ENCODE data around the gene CNTNAP4.

DNA sequence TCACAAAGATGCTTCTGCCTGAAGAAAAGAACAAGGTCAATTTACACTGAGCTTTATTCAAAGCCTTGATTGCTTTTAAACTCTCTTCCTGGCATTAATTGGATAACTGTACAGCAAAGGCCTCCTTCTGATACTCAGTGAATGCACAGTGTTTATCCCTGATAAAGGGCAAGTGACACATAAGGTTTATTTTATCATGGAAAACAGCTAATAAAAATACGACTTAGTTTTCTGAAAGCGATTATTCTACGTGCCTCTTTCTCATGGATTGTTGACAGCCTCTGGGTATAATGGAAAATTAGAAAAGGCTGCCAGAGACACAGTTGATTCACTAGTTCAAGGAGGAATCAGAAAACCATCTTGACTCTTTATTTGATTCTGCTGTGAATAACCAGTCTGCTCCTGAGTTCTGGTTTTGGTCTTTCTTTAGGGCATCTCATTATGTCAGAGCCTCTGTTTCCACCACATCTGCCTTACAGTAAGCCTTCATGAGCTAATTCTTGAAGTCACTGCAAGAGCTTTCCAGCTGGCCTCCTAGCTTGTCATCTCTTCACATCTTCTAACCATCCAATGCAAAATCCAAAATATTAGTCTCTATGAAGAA, 212.9 kb downstream of the CNTNAP4 start:
- TF ChIP-seq, protein P1, sequence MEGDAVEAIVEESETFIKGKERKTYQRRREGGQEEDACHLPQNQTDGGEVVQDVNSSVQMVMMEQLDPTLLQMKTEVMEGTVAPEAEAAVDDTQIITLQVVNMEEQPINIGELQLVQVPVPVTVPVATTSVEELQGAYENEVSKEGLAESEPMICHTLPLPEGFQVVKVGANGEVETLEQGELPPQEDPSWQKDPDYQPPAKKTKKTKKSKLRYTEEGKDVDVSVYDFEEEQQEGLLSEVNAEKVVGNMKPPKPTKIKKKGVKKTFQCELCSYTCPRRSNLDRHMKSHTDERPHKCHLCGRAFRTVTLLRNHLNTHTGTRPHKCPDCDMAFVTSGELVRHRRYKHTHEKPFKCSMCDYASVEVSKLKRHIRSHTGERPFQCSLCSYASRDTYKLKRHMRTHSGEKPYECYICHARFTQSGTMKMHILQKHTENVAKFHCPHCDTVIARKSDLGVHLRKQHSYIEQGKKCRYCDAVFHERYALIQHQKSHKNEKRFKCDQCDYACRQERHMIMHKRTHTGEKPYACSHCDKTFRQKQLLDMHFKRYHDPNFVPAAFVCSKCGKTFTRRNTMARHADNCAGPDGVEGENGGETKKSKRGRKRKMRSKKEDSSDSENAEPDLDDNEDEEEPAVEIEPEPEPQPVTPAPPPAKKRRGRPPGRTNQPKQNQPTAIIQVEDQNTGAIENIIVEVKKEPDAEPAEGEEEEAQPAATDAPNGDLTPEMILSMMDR (IDR thresholded peaks at IDR 0.05; ENCODE audit: low read depth, low read length, missing input control), result no peak
- TF ChIP-seq, protein P2, sequence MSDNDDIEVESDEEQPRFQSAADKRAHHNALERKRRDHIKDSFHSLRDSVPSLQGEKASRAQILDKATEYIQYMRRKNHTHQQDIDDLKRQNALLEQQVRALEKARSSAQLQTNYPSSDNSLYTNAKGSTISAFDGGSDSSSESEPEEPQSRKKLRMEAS (IDR thresholded peaks at IDR 0.05), result no peak
- TF ChIP-seq YY1 (IDR thresholded peaks at IDR 0.05), result no peak
- no peak for TF ChIP-seq RAD21 (IDR thresholded peaks at IDR 0.05)
- no peak for TF ChIP-seq GABPA (IDR thresholded peaks at IDR 0.05 in 1 of 2, conservative IDR thresholded peaks at IDR 0.05 in 1 of 2)
- TF ChIP-seq TAF1 (conservative IDR thresholded peaks at IDR 0.05), result no peak
- TF ChIP-seq JUND (IDR thresholded peaks at IDR 0.05), result no peak
- TF ChIP-seq RXRA (IDR thresholded peaks at IDR 0.05), result no peak
- no peak for TF ChIP-seq FOXA1 (IDR thresholded peaks at IDR 0.05)
- no peak for TF ChIP-seq SP1 (IDR thresholded peaks at IDR 0.05)
- TF ChIP-seq, protein P3, sequence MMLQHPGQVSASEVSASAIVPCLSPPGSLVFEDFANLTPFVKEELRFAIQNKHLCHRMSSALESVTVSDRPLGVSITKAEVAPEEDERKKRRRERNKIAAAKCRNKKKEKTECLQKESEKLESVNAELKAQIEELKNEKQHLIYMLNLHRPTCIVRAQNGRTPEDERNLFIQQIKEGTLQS (IDR thresholded peaks at IDR 0.05), result no peak
- TF ChIP-seq, protein P4, sequence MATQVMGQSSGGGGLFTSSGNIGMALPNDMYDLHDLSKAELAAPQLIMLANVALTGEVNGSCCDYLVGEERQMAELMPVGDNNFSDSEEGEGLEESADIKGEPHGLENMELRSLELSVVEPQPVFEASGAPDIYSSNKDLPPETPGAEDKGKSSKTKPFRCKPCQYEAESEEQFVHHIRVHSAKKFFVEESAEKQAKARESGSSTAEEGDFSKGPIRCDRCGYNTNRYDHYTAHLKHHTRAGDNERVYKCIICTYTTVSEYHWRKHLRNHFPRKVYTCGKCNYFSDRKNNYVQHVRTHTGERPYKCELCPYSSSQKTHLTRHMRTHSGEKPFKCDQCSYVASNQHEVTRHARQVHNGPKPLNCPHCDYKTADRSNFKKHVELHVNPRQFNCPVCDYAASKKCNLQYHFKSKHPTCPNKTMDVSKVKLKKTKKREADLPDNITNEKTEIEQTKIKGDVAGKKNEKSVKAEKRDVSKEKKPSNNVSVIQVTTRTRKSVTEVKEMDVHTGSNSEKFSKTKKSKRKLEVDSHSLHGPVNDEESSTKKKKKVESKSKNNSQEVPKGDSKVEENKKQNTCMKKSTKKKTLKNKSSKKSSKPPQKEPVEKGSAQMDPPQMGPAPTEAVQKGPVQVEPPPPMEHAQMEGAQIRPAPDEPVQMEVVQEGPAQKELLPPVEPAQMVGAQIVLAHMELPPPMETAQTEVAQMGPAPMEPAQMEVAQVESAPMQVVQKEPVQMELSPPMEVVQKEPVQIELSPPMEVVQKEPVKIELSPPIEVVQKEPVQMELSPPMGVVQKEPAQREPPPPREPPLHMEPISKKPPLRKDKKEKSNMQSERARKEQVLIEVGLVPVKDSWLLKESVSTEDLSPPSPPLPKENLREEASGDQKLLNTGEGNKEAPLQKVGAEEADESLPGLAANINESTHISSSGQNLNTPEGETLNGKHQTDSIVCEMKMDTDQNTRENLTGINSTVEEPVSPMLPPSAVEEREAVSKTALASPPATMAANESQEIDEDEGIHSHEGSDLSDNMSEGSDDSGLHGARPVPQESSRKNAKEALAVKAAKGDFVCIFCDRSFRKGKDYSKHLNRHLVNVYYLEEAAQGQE (IDR thresholded peaks at IDR 0.05), result no peak

Measured in liver (tissue), 3 donors.